Measurements from ENCODE around the gene PHAF1. TPM values are rescaled to one million over a fixed set of nuclear protein-coding genes. Genes with fewer than 3 reads are reported as not detected.

The PHAF1 gene
- total RNA-seq, 1 donor from 2014 or later = 10.4 TPM

DNA sequence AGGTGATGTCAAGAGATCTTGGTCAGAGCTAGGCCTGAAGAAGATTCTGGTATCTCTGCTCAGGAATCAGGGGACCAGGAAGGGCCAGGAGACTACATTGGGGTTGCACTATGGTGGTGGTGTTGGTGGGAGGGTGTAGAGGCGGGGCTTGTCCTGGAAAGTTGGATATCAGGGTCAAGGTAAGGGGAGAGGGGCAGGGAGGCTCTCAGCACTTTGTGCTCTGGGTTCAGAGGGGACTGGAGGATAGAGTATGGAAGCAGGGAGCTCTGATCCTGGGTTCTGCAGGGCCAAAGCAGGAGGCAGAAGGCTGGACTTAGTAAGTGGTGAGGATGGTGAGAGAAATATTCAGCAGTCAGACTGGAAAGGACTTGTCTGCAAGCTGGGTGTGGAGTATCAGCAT lies 63.6 kb downstream of the PHAF1 start:
- Histone ChIP-seq H3K27ac (replicated peaks) (peak overlapping the region; percentile 96), H3K36me3 (peaks cover 16% of the 10 kb centered on the region), H3K4me1 (peaks cover 69% of the 10 kb centered on the region), H3K27me3 (ENCODE audit: low read depth) (no peaks in the 10 kb centered on the region), H3K4me3 (peak overlapping the region; percentile 68), H3K9me3 (replicated peaks) (no peaks in the 10 kb centered on the region)
- TF ChIP-seq, protein P1, sequence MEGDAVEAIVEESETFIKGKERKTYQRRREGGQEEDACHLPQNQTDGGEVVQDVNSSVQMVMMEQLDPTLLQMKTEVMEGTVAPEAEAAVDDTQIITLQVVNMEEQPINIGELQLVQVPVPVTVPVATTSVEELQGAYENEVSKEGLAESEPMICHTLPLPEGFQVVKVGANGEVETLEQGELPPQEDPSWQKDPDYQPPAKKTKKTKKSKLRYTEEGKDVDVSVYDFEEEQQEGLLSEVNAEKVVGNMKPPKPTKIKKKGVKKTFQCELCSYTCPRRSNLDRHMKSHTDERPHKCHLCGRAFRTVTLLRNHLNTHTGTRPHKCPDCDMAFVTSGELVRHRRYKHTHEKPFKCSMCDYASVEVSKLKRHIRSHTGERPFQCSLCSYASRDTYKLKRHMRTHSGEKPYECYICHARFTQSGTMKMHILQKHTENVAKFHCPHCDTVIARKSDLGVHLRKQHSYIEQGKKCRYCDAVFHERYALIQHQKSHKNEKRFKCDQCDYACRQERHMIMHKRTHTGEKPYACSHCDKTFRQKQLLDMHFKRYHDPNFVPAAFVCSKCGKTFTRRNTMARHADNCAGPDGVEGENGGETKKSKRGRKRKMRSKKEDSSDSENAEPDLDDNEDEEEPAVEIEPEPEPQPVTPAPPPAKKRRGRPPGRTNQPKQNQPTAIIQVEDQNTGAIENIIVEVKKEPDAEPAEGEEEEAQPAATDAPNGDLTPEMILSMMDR (IDR thresholded peaks at IDR 0.05; ENCODE audit: borderline replicate concordance) = no peak
- intact Hi-C loops (cut with micrococcal nuclease) = no loop called here
- DNase-seq = no peak

DNA sequence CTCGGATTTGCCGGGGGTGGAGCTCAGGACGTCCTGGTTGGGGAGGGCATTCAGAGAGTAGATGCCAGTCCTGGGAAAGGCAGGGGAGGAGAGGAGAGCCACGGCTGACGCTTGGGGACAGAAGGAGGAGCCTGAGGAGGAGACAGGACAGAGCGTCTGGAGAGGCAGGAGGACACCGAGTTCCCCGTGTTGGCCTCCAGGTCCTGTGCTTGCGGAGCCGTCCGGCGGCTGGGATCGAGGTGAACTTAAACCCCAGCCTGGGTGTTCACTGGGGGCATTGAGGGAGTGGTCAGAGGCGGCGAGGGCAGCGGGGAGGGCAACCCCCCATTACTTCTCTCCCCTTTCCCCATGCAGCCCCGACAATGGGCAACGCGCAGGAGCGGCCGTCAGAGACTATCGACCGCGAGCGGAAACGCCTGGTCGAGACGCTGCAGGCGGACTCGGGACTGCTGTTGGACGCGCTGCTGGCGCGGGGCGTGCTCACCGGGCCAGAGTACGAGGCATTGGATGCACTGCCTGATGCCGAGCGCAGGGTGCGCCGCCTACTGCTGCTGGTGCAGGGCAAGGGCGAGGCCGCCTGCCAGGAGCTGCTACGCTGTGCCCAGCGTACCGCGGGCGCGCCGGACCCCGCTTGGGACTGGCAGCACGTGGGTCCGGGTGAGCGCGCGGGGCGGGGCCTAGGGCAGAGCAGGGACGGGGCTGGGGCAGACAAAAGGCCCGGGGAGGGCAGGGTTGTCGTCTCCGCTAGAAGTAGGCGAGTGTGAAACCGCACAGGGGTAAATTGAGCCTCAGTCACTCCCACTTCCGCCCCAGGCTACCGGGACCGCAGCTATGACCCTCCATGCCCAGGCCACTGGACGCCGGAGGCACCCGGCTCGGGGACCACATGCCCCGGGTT lies 64.3 kb downstream of the PHAF1 start:
- Histone ChIP-seq H3K27me3 (ENCODE audit: low read depth) (no peaks in the 10 kb centered on the region), H3K4me3 (peak overlapping the region; percentile 68), H3K4me1 (peaks cover 71% of the 10 kb centered on the region), H3K9me3 (replicated peaks) (no peaks in the 10 kb centered on the region), H3K27ac (replicated peaks) (peak overlapping the region; percentile 96), H3K36me3 (peaks cover 16% of the 10 kb centered on the region)
- intact Hi-C loops (cut with micrococcal nuclease) = no loop called here
- TF ChIP-seq, protein P1 (IDR thresholded peaks at IDR 0.05; ENCODE audit: borderline replicate concordance) = peak; percentile 38
- DNase-seq = peak; percentile 88

DNA sequence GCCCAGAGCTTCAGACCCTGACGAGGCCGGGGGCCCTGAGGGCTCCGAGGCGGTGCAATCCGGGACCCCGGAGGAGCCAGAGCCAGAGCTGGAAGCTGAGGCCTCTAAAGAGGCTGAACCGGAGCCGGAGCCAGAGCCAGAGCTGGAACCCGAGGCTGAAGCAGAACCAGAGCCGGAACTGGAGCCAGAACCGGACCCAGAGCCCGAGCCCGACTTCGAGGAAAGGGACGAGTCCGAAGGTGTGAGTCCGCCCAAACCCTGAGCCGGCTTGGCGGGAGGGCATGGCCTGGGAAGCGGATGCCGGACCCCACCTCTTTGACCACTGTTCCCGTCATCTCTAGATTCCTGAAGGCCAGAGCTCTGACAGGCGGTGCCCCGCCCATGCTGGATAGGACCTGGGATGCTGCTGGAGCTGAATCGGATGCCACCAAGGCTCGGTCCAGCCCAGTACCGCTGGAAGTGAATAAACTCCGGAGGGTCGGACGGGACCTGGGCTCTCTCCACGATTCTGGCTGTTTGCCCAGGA lies 65.0 kb downstream of the PHAF1 start:
- TF ChIP-seq, protein P1 (IDR thresholded peaks at IDR 0.05; ENCODE audit: borderline replicate concordance) = no peak
- H3K36me3 ChIP-seq = peaks cover 16% of the 10 kb centered on the region
- H3K4me3 ChIP-seq = peak overlapping the region; percentile 68
- DNase-seq = no peak
- no peaks in the 10 kb centered on the region for H3K9me3 ChIP-seq (replicated peaks)
- no peaks in the 10 kb centered on the region for H3K27me3 ChIP-seq (ENCODE audit: low read depth)
- intact Hi-C loops (cut with micrococcal nuclease) = no loop called here
- H3K4me1 ChIP-seq = peaks cover 65% of the 10 kb centered on the region
- peak overlapping the region; percentile 96 for H3K27ac ChIP-seq (replicated peaks)

DNA sequence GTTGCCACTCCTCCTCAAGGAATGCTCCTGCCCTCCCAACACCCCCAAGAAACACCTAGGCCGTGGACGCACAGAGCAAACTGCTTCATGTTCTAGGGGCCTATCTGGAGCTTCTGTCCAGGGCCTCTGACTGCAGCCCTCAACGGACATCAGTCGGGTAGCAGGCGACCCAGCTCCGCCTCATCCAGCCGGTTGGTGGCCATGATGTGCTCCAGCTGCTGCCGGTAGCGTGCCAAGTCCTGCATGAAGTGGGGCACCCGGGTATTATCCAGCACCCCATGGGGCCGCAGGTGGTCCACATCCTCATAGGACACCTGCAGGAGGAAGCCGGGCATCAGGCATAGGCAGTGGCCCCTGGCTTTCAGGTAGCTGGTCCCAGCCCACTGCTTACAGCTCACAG lies 66.9 kb downstream of the PHAF1 start:
- Histone ChIP-seq H3K9me3 (replicated peaks) (no peaks in the 10 kb centered on the region), H3K4me3 (no peak overlapping the region), H3K27ac (replicated peaks) (no peak overlapping the region), H3K4me1 (peaks cover 50% of the 10 kb centered on the region), H3K27me3 (ENCODE audit: low read depth) (no peaks in the 10 kb centered on the region), H3K36me3 (peaks cover 16% of the 10 kb centered on the region)
- intact Hi-C loops (cut with micrococcal nuclease) = no loop called here
- DNase-seq = no peak
- TF ChIP-seq, protein P1 (IDR thresholded peaks at IDR 0.05; ENCODE audit: borderline replicate concordance) = no peak

DNA sequence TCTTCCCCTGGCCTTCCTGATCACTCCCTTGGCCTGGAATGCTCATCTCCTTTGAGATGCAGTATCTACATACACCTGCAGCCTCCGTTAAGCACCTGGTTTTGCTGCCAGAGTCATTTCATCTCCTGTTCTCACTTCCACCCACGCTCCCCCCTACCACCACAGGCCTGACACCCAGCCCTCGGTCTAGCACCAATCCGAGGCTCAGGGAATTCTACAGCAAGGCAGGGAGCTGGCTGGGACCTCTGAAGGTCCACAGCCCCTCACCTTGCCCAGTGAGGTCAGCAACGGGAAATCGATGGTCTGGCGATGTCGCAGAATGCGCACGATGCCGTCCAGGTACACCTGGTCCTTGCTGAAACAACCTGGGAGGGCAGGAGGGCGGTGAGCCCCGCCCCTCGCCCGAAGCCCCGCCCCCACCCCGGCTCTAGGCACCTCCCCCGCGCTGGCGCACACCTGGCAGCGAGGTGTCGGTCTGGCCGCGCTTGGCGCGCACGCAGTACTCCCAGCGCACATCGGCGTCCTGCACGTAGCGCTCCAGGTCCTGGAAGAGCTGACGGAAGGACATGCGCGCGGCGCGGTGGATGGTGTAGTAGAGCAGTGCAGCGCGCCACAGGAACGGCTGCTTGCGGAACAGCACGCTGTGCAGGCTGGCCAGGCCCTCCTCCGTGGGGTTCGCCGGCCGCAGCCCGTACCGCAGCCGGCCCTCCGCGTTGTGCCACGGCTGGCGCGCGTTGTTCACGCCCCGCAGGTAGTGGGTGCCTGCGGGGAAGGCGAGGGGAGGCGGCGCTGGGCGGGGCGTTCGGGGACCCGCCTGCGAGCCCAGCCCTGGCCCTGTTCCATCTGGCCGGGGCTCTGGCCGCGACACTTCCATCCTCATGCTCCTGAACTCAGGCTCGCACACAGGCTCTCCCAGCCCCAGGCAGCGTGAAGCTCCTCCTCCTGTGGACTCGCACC lies 68.3 kb downstream of the PHAF1 start:
- H3K4me1 ChIP-seq = peaks cover 52% of the 10 kb centered on the region
- TF ChIP-seq, protein P1 (IDR thresholded peaks at IDR 0.05; ENCODE audit: borderline replicate concordance) = peak; percentile 35
- H3K9me3 ChIP-seq (replicated peaks) = no peaks in the 10 kb centered on the region
- H3K27me3 ChIP-seq (ENCODE audit: low read depth) = no peaks in the 10 kb centered on the region
- H3K27ac ChIP-seq (replicated peaks) = peak overlapping the region; percentile 76
- peak overlapping the region; percentile 68 for H3K4me3 ChIP-seq
- peak; percentile 60 for DNase-seq
- H3K36me3 ChIP-seq = peaks cover 16% of the 10 kb centered on the region
- intact Hi-C loops (cut with micrococcal nuclease) = no loop called here

Measured in left ventricle myocardium inferior (tissue), 1 donor.